ENCODE measurements around the gene RHOT2. TPM values are rescaled to one million over a fixed set of nuclear protein-coding genes. Genes with fewer than 3 reads are reported as not detected.

RHOT2 gene
- total RNA-seq, 4 donors from 2014 or later = 29.1 to 99.7 (median 71.7) TPM

- DNase-seq = no peak
- Histone ChIP-seq H3K9me3 (no peaks in the 10 kb centered on the region), H3K4me3 (no peak overlapping the region), H3K27ac (no peak overlapping the region), H3K4me1 (peaks cover 0 to 15% of the 10 kb centered on the region in 2 donors), H3K36me3 (no peaks in the 10 kb centered on the region), H3K27me3 (no peaks in the 10 kb centered on the region)
- TF ChIP-seq POLR2A (IDR thresholded peaks at IDR 0.05) (no peak), CTCF (IDR thresholded peaks at IDR 0.05) (no peak)
- intact Hi-C loops (cut with DNase I; ENCODE audit: low total_unique reads) = no loop called here
Observed at GRCh38 chr16:632486-633335, 35.2 kb upstream of the RHOT2 start.

- H3K36me3 ChIP-seq = no peaks in the 10 kb centered on the region
- no peak overlapping the region for H3K4me3 ChIP-seq
- intact Hi-C loops (cut with DNase I; ENCODE audit: low total_unique reads) = no loop called here
- TF ChIP-seq CTCF (IDR thresholded peaks at IDR 0.05) = no peak
- TF ChIP-seq POLR2A (IDR thresholded peaks at IDR 0.05) = no peak
- H3K9me3 ChIP-seq = no peaks in the 10 kb centered on the region
- H3K27me3 ChIP-seq = no peaks in the 10 kb centered on the region
- no peak for DNase-seq
- H3K27ac ChIP-seq = no peak overlapping the region
- H3K4me1 ChIP-seq = peaks cover 0 to 15% of the 10 kb centered on the region in 2 donors
Observed at GRCh38 chr16:633336-634050, 34.4 kb upstream of the RHOT2 start.

DNA sequence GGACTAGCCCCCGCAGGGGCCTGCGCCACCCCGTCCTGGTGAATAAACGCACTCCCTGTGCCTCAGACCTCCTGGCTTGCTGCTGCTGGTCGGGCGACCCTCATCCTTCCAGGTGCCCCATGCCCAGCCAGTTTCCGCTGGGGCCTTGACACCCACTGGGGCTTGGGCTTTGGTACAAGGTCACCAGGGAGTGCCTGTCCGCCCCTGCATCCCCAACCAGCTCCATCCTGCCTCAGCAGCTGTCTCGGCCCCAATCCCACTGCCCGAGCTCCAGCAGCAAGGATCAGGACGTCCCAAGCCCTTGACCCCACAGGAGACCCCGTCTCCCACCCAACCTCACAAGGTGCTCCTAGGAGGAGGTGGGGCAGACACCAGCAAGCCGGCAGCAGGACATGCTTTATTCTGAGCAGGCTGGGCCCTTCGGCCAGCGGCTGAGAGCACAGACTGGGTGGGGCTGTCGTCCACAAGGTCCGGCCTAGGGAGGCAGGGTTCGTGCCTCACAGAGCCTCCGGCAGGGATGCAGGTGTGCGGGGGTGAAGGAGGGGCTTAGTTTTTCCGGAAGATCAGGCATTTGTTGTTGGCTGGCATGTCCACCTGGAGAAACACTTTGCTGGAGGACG, 33.8 kb upstream of the RHOT2 start:
- H3K27ac ChIP-seq = no peak overlapping the region
- H3K27me3 ChIP-seq = no peaks in the 10 kb centered on the region
- H3K9me3 ChIP-seq = no peaks in the 10 kb centered on the region
- no peak for DNase-seq
- H3K4me3 ChIP-seq = no peak overlapping the region
- peaks cover 0 to 15% of the 10 kb centered on the region in 2 donors for H3K4me1 ChIP-seq
- H3K36me3 ChIP-seq = no peaks in the 10 kb centered on the region
- intact Hi-C loops (cut with DNase I; ENCODE audit: low total_unique reads) = no loop called here
- TF ChIP-seq POLR2A (IDR thresholded peaks at IDR 0.05) = no peak
- no peak for TF ChIP-seq CTCF (IDR thresholded peaks at IDR 0.05)

- no peak for DNase-seq
- Histone ChIP-seq H3K27ac (no peak overlapping the region), H3K9me3 (no peaks in the 10 kb centered on the region), H3K4me1 (peaks cover 0 to 15% of the 10 kb centered on the region in 2 donors), H3K4me3 (peak overlapping the region in 1 of 2 donors; percentile 72), H3K36me3 (no peaks in the 10 kb centered on the region), H3K27me3 (no peaks in the 10 kb centered on the region)
- intact Hi-C loops (cut with DNase I; ENCODE audit: low total_unique reads) = no loop called here
- no peak for TF ChIP-seq CTCF (IDR thresholded peaks at IDR 0.05)
- no peak for TF ChIP-seq POLR2A (IDR thresholded peaks at IDR 0.05)
Observed at GRCh38 chr16:634996-635395, 32.9 kb upstream of the RHOT2 start.

Data from uterus (tissue), 4 donors.